ENCODE data around the gene ANP32A. TPM values are rescaled to one million over a fixed set of nuclear protein-coding genes. Genes with fewer than 3 reads are reported as not detected.

ANP32A gene
- total and polyA plus RNA-seq, 8 donors, result 34.4 to 112 (median 68.7) TPM

DNA sequence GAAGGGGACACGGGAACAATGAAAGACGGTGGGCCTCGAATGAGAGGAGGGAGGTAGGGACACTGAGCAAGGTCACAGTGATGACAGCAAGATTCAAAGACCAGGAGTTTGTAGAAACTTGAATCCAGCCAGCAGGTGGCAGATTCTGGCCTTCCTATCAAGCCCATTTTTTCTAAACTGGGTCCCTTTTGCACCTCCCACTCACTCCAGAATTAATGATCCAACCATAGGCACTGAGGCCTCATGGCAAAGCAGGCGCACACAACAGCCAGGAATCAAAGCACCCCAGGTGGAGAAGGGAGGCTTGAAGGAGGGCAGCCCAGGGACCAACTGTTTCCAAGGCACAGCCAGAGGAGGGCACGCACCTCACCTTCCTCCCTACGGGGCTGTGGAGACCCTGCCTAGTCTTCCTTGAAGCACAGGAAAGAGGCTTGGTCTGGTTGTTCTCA, 90.2 kb downstream of the ANP32A start:
- intact Hi-C loops (cut with DNase I; ENCODE audit: low total_unique reads), result loop anchor here (5.0 kb wide), 1 partner anchor 147 kb away; no protein-coding TSS in a partner anchor

GRCh38 chr15:68729789-68730411, 90.8 kb downstream of the ANP32A start:
- Histone ChIP-seq H3K27me3 (no peaks in the 10 kb centered on the region), H3K9me3 (no peaks in the 10 kb centered on the region), H3K4me3 (no peak overlapping the region), H3K27ac (peak overlapping the region in 1 of 5 donors; percentile 21), H3K36me3 (no peaks in the 10 kb centered on the region), H3K4me1 (peaks cover 0 to 22% (median 9%) of the 10 kb centered on the region in 4 donors)
- DNase-seq, result peak in 1 of 2 donors; percentile 60
- intact Hi-C loops (cut with DNase I; ENCODE audit: low total_unique reads), result loop anchor here (5.0 kb wide), 1 partner anchor 147 kb away; no protein-coding TSS in a partner anchor
- TF ChIP-seq POLR2AphosphoS5 (IDR thresholded peaks at IDR 0.05), result no peak
- TF ChIP-seq POLR2A (IDR thresholded peaks at IDR 0.05), result no peak
- TF ChIP-seq EP300 (IDR thresholded peaks at IDR 0.05), result no peak
- TF ChIP-seq, protein P1, sequence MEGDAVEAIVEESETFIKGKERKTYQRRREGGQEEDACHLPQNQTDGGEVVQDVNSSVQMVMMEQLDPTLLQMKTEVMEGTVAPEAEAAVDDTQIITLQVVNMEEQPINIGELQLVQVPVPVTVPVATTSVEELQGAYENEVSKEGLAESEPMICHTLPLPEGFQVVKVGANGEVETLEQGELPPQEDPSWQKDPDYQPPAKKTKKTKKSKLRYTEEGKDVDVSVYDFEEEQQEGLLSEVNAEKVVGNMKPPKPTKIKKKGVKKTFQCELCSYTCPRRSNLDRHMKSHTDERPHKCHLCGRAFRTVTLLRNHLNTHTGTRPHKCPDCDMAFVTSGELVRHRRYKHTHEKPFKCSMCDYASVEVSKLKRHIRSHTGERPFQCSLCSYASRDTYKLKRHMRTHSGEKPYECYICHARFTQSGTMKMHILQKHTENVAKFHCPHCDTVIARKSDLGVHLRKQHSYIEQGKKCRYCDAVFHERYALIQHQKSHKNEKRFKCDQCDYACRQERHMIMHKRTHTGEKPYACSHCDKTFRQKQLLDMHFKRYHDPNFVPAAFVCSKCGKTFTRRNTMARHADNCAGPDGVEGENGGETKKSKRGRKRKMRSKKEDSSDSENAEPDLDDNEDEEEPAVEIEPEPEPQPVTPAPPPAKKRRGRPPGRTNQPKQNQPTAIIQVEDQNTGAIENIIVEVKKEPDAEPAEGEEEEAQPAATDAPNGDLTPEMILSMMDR (IDR thresholded peaks at IDR 0.05), result no peak
- 22 to 53% (median 45%) methylated on average over 5 to 8 of the region's 8 CpGs for WGBS, 5 donors

More for the DNA sequence above, 90.2 kb downstream of the ANP32A start:
- Histone ChIP-seq H3K4me3 (no peak overlapping the region), H3K9me3 (no peaks in the 10 kb centered on the region), H3K27ac (no peak overlapping the region), H3K36me3 (no peaks in the 10 kb centered on the region), H3K27me3 (no peaks in the 10 kb centered on the region), H3K4me1 (peaks cover 0 to 22% (median 9%) of the 10 kb centered on the region in 4 donors)
- 50 to 58% (median 57%) methylated on average over 6 of the region's 6 CpGs for WGBS, 5 donors
- no peak for TF ChIP-seq POLR2A (IDR thresholded peaks at IDR 0.05)
- TF ChIP-seq, protein P1 (IDR thresholded peaks at IDR 0.05), result peak in 5 of 7 experiments; percentile 27 to 62 (median 36)
- DNase-seq, result peak; percentile 49 to 78

Small RNAs within 50 kb of the gene (small RNA-seq; reads per million reads assigned to genes)
- gene MIR4312, result 0 reads per million in 4 donors

Other genes starting within 250 kb of the ANP32A start
- gene CORO2B, start 241.9 kb downstream of the ANP32A start, total RNA-seq, result 1 to 10 TPM in 3 of 5 donors, under 1 TPM in 1, not detected in 1; 0.89 to 2.8 (median 1.7) TPM
- 1 to 10 TPM; 1.2 to 3.7 (median 3.2) TPM for gene CORO2B, start 241.9 kb downstream of the ANP32A start, polyA plus RNA-seq
- gene SPESP1, start 109.6 kb upstream of the ANP32A start, total RNA-seq, result 10 to 100 TPM in 1 of 5 donors, 1 to 10 TPM in 3, not detected in 1; 1.8 to 19.8 (median 2.3) TPM
- gene SPESP1, start 109.6 kb upstream of the ANP32A start, polyA plus RNA-seq, result 1 to 10 TPM; 1.6 to 4.1 (median 3.4) TPM
- gene NOX5, start 193.8 kb upstream of the ANP32A start, total RNA-seq, result under 1 TPM in 3 of 5 donors, not detected in 2; 0.14 to 0.29 (median 0.18) TPM
- gene NOX5, start 193.8 kb upstream of the ANP32A start, polyA plus RNA-seq, result under 1 TPM; under 0.01 to 0.92 (median 0.18) TPM